ENCODE measurements around the gene SLC7A5.
"Not testable (repeated sequence)": the region's sequence is repeated elsewhere in the genome, so short reads cannot be mapped to it uniquely, and the experiment has no call there.

SLC7A5 gene

DNA sequence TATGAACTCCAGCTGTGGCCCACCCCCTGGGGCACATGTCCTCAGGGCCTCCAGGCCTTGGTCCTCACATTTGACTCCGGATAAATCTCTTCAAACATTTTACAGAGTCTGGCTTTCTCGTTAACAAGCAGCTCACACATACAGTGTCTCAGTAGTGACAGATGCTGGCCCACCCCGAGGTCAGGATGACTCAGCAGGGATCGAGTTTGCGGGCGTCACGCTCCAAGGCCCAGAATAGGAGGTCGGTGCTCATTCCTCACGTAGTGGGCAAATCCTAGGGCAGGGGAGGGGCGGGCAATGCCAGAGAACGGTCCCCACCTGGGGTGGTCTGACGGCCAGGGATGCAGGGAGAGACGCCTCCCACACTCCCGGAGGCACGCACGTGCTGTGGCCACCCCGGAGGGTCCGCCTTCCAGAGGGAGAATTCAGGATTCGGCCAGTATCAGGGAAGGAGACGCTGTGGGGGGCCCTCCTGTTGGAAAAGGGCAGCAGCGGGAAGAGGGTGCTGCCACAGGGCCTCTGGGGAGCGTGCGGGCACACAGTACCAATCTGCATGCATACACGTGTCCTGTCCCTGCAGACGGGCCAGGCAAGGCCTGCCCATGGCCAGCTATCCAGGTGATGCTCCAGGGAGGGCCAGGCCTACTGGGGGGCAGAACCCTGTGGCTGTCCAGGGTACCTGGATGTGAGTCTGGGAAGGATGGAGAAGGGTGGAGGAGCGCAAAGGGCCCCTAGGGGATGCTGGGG, 8.6 kb downstream of the SLC7A5 start:
- no peak for DNase-seq

DNA sequence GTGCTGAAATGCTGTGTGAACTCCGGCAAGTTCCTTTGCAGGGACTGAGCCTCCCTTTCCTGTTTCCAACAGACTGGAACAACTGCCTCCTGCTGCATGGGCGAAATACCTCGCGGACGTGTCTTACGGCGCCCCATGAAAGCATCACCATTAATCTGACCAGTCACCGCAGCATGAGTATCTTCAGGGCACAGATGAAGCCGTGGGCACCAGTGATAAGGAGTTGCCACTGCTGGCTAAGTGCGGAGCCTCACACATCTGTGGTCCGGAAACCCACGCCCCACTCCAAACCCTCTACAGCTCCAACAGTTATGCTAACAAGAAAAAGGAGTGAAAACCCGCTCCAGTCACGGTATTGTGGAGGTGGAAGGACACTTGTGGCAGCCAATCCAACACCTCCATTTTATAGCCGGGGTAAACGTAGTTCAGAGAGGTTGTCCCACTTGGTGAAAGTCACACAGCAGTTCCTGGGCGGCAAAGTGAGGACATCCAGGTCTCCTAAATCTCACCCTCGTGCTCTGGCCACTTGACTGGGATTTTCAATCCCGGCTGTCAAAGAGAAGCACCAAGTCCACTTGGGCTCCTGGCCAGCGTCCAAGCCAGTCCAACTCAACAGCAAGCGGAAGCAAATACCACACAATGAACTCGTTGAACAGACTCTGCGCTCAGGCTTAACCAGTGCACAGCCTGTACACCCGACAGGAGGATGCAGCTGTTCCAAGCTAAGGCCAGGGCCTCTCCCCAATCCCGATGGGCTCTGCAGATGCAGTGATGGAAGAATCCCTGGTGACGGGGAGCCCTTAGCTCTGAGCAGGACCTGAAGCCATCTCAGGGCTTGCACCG, 10.9 kb downstream of the SLC7A5 start:
- not testable (repeated sequence) for DNase-seq

DNA sequence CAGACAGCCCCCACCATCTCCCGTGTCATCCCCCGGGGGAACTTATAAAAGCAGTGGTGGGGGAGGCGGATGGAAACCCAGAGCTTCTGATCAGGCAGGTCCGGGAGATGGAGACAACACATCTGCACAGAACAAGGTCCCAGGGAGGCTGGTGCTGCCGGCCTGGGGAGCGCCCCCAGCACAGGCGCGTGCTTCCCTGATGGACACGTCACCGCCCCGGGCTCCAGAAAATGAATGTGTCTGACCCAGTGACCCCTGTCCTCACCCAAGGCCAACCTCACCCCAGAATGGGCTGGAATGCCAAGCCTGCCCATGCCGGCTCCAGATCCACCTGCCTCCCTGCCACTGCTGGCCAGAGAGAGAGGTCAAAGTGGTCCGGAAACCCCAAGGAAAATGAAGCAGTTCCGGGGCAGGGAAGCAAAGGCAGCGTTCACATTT, 12.5 kb downstream of the SLC7A5 start:
- DNase-seq = no peak

DNA sequence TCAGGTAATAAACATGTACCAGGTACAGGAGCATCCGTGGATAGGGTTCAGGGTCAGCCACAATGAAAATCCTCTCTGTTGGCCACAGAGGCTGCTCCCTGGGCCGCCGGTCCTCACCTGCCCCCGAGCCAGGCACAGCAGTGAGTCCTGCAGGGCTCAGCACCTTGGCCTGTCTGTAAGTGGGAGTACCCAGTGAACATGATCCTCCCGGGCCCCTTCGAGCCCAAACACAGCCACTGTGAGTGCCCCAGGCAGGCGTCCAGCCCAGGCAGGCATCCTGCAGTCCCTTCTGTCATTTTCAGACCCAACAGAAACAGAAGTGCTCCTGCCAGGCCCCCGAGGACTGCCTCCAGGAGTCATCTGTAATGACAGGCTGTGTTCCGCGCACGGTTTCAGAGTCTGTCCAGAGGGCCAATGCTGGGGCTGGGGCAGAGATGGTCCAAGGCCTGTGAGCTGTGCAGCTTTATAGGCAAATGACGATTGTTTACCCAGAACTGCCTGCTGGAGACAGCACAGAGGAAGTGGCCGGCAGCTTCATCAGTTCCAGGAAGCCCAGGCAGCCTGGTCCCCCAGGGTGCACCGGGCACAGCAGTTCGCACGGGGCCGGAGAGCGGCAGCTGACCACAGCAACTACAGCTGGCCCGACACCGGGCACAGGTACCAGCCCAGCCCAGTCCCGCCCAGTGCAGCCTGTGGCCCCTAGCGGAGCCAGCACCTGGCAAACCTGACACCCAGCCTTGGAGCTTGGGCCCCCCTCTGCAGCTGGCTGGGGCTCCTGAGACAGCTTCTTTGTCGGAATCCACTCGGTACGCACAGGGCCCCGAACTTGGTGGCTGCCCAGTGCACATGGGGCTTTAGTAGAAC, 13.2 kb downstream of the SLC7A5 start:
- DNase-seq = no peak

DNA sequence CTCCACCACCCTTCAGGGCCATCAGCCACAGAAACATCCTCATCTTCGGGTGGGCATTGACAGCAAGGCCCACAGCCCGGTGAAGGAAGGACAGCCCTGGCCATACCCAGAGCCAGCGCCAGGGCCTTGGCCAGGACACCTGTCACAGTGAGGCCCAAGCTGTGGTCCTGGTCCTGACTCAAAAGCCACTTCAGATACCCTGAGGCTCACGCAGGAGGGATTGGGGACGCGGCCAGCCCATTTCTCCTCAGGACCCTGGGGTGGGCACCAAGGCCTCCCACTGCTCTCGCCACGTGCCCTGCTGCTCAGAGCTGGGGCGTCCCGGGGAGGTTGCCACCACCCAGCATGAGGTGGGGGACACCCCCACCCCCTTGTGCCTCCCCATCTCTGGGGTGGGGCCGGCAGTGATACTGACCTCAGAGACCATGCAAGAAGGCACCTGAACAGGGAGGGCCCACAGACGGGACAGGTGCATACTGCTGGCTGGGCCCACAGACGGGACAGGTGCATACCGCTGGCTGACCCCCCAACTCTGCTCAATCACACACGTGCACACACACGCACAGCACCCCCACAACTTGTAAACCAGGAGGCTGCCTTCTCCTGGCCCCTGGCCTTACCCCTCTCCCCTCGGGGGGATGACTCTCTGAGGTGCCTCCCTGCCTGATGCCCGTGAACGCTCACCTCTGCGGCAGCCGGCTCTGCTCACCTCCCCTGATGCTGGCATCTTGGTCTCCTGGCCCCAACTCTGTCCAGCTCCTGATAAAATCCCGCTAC, 14.2 kb downstream of the SLC7A5 start:
- no peak for DNase-seq

DNA sequence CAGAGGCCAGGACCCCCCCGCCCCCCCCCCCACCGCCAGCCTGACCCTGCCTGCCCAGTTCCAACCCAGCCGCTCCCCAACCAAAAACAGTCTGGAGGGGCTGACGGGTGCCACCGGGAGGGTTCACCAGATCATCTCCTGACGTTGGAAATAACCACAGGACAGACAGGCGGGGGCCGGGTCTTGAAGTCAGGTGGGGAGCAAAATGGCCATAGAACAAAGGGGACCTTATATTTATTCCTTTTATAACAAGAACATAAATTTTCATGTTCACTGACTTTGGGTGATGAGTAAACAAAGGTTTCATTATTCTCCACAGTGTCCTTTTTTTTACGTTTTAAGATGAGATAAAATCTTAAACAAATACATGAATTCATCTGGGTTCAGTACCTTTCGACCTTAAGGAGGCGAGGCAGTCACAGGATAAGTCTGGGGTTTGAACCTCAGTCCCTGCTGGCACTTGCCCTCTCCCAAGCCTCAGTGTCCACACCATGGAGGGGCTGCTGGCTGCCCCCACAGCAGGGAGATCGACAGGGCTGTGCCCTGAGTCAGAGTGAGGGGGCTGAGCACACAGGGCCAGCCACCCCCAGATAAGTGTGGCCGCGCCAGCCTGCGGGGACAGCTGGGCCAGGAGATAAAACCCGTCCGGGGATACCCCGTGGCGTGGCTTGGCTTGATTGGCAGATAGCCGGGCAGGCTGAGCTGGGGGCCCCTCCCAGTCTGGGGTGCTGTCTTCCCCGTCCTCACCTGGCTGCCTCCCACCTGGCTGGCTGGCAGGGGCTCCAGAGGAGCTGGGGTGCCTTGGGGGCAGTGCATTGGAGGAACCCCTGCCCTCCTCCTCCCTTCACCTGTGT, 15.0 kb downstream of the SLC7A5 start:
- no peak for DNase-seq

DNA sequence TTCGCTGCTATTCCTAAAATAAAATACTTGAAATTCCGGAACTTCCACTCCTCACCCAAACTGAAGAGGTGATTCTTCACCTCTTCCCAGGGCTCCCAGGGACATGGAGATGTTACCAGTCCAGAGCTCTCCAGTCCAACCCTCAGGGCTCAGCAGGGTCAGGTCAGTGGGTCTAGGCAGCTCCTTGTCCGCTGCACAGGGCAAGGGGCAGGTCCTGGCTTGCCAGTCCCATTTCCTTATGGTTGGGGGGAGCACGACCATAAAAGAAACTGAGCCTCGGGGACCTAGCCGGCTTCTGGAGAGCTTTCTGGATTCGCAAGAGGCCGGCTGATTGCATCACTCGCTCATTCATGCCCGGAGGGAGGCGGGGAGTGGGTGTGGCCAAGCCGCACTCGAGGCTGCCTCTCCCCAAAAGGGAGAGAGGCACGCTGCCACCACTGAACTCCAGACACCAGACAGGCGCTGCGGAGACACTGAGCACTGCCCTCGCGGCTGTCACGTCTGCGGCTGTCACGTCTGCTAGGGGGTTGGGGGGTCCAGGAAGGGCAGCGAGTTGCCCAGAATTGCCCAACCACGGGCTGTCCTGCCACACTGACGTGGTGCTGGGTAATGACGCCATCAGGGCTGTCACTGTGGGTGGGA, 15.8 kb downstream of the SLC7A5 start:
- DNase-seq = peak; percentile 54

DNA sequence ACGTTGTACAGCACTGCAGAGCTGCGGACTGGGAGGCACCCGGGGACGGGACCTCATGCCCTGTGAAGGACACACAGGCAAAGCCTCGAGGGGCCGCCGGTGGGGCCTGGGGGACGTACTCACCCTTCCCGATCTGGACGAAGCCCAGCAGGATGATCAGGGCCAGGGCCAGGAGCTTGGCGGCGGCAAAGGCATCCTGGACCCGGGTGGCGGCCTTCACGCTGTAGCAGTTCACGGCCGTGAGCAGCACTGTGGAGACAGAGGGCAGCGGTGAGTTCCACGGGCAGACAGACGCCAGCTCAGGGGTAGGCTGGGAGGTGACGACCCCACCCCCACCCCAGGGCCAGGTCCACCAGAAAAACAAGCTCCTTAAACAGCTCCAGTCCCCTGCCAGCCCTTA, 17.7 kb downstream of the SLC7A5 start:
- DNase-seq = no peak

DNA sequence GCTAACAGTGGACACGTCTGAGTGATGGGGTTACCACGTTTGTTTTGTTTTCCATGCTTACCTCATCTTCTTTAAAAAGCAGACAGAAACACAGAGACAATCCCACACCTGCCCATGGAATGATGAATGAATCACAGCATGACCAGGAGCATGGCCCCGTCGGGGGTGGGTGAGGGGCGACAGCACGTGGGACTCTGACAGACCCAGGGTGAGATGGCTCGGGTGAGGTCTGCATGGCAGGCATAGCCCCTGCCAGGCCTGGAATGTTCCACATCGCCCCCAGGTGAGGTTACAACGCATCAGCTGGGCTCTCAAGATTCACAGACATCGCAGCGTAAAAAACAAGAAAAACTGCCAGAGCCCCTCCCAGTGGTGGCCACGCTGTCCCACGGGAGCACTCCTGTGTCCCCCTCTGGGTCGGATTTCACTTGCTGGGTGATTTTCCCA, 18.1 kb downstream of the SLC7A5 start:
- no peak for DNase-seq

DNA sequence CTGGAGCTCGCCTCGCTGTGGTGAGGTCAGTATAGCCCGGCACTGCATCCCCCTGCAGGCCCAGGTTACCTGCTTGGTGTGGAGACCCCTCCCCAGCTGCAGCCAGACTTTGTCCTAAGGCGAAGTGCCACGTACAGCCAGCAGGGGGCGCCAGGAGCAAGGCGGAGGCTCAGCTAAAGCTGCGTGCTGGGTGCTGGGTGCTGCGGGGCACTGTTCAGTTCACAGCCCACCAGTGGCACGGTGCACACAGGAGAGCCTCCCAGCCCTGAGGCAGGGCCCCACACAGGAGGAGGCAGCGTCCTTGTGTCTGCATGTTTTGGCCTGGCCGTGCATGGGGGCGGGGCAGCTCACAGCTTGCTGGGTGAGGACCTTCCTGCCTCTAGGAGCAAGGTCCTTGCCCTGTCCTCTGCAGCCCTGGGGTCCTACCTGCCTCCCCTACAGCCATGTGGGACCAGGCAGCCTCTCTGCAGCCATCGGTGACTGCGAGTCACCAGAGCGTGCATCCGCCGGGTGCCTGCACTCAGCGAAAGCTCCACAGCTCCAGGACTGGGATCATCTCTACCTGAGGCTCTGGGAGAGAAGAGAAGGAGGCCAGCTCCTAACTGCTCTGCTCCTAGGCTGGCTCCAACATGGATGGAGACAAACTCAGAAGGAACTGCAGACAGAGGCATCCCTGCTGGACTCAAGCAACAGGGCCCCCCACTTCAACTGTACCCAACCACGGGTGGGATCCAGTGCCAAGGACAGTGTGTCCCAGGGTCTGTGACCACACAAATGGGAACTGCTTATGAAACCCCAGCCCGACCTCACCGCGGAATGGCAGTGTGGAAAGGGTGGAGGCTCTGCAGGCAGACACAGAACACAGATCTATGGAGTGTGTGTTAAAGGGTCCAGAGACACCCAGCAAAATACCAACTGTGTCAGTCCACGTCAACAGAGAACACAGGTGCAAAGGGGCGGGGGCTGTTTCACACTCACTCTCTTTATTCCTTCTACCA, 19.0 kb downstream of the SLC7A5 start:
- DNase-seq = peak; percentile 69

DNA sequence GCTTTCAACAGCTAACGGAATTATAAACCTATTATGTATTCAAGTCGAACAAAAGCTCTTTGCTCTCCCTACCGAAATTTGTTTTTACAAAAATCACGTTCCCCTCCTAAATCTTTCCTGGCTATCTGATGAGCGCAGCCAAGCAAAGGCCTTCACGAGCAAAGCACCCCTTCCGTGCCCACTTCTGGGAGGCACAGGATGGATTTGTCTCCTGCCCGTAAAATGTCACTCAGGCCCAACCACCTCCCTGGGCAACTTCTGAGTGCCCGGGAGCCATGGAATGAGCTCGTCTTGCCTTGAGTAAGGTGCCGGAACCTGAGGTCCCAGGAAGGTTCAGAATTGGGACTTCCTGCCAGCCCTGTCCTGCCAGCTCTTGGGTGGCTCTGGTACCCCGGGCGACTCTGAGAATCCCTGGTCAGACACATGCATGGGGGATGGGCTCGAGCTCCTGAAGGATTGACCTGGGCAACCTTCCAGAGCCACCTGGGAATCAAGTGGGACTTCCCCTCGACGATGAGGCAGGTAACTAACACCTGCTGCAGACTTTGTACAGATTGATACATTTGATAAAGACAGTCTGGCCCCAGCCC, 19.8 kb downstream of the SLC7A5 start:
- DNase-seq = no peak

DNA sequence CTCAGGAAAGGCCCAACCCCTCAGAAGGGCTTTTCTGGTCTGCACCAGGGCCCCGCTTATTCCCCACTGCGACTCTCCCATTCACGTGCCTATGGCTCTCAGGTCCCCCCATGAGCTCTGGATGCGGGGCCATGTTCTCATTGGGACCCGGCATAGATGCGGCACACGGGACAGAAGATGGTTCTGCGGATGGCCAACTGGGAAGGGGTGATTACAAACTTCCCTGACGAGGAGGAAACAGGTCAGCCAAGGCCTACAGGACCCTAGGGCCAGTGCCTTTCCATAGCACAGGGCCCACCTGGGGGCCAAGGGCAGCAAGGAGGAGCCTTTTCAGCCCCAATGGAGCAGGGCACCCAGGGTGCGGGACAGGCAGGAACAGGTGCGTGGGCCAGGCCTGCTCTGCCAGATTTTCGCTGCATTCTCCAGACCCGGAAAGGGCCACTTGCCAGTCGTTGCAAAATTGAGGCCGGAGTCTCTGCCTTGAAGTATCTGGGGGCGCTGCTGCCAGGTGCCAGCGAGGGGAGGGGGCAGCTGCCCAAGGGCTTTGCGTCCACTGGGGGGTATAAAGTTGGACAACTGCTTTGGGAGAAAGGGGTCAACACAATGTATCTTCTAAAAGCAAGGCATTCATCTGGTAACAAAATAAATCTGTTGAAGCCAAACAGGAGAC, 20.5 kb downstream of the SLC7A5 start:
- DNase-seq = no peak

DNA sequence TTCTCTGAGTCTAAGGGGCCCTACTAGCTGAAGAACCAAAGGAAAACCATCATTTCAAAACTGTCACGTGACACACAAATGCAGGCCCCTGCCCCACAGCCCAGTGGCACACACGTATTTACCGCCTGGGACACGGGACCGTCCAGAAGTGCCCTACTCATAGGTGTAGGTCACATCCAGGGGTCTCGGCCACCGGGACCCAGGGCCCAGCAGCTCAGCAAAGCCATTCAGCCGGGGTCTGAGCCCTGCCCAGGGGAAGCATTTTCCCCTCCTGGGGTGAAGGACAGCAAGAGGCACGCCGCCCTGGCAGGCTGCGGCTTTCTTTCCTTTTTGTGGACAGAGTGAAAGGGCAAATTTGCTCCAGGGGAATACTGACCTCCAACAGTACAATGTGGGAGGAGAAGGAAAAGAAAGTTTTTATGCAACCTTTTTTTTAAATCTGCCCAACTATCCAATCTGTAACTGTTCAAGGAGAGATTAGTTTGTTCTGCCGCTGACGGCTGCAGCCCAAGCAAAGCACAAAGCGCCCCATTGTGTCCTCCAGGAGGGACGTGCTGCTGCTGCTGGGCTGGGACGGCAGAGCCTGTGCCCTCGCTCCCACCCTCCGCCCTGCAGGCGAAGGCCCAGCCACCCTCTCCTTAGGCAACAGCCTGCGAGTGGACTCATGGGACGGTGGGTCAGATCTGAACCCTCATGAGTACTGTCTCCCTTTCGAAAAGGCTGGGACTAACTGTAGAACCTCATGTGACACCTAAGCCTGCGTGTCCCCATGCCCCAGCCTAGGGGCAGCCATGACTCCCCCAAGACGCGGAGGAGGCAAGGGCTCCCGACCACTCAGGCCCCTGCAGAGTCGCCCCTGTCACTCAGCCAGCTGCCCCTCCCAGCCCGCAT, 21.3 kb downstream of the SLC7A5 start:
- no peak for DNase-seq

DNA sequence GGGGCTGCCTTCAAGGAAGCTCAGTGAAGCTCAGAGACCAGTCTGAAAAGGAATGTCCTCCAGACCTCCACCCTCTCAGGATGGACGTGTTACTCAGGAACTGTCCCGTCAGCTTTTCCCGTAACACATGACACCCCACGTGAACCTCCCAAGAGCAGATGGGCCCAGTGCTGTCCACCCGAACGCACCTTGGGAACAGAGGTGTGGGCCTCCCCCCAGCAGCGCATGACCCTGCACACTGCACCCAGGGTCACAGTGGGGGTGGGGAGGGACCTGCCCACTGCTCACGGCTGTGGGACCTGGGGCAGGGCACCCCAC, 21.9 kb downstream of the SLC7A5 start:
- no peak for DNase-seq

DNA sequence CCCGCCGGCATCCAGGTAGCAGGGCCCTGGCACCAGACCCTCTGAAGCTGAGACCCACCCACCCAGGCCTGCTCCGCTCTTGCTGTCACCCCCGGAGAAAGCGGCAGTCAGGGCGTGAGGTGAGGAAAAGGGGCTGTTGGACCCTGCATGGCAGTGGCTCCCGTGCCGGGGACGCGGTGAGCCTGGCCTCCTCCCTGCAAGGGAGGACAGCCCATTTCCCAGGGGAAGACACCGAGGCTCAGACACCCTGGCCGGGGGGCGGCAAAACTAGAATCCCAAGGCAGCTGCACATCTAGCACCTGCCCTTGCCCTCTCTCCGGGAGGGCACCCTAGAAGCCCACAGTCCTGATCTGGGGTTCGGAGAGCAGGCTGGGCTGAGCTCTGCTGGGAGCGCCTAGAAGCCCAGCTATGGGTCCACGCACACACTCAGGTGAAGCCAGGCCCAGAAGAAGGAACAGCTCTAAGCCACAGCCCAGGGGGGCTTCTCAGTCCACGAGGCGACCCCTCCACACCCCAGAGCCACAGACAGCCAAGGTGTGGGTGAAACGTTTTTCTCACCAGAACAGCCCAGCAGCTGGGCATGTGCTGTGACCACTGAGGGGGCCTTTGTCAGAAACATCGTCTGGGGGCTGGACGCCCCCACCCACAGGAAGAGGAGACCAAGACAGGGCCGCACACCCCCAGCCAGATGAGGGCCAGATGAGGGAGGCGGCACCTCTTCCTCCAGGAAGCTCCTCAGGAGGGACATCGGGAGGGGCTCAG, 22.4 kb downstream of the SLC7A5 start:
- DNase-seq = no peak

DNA sequence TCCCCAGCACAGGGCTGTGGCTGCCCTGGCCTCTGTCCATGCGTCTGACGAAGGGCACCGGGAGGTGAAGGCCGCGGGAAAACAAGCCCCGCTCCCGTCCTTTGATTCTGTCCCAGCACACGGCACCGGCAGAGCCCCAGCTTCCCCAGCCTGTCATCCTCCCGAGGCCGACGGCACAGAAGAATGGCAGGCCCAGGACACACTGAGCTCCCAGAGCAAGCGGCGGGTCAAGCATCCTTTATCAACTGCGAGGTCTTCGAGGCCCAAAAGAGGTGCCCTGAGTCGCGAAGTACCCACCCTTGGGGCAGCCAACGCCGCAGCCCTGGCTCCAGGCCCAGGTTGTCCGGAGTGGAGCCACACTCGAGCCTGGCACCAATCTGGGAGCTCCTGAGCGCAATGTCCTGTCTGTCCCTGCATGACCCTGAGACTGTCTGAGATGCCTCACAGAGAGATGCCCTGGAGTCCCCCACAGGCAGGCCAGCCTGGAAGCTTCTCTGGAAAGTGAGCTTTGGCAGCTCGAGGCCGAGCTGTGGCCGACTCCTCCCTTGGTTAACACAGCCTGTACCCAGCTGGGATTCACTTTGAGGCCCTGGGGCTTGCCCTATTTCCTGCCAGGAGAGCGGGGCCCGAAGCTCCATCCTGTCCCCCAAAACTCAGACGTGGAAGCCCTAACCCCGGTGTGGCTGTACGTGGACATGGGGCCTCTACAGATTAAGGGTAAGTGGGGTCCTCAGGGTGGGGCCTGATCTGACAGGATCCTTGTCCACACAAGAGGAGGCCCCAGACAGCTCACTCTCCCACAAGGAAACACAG, 23.3 kb downstream of the SLC7A5 start:
- no peak for DNase-seq

Data from effector CD8-positive, alpha-beta T cell (primary cell).